Uterus (tissue), 2 donors: ENCODE measurements around the gene FEV.

Experiments used
- POLR2A ChIP-seq, 2 donors: fragments of 450-650 bp; IDR thresholded peaks; one replicate each; pipeline ENCODE4 v1.6.1; 2016; ENCODE audit warnings: antibody characterized with exemption in 2 of 2, mild to moderate bottlenecking in 1 of 2, moderate library complexity in 1 of 2
- TF ChIP-seq, protein P1 (sequence below), 4 experiments: fragments of 200-600 bp in 2 of 4; fragments of 450-650 bp in 2 of 4; sonication (generic) in 2 of 4; IDR thresholded peaks; one replicate each; pipeline ENCODE4 v1.5.1; 2016 to 2019; ENCODE audit warnings: antibody characterized with exemption in 4 of 4, mild to moderate bottlenecking in 2 of 4, moderate library complexity in 1 of 4

DNA sequence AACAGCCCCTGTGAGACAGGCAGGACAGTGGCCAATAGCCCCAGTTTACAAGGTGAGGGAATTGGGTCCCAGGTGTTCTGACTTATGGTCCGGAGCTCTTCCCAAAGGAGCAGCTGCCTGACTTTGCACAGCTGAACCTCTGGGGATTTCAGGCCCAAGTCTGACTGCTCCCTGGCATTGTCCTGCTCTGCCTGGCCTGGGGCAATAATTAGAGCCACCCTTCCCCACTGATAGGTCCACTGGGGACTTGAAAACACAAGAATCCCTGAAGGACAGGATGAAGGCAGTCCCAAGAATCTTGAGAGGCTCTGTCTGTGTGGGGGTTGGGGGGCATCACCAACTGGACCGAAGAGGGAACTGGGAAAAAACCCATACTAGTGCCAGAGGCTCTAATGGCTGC lies 3.7 kb upstream of the FEV start:
- TF ChIP-seq, protein P1, sequence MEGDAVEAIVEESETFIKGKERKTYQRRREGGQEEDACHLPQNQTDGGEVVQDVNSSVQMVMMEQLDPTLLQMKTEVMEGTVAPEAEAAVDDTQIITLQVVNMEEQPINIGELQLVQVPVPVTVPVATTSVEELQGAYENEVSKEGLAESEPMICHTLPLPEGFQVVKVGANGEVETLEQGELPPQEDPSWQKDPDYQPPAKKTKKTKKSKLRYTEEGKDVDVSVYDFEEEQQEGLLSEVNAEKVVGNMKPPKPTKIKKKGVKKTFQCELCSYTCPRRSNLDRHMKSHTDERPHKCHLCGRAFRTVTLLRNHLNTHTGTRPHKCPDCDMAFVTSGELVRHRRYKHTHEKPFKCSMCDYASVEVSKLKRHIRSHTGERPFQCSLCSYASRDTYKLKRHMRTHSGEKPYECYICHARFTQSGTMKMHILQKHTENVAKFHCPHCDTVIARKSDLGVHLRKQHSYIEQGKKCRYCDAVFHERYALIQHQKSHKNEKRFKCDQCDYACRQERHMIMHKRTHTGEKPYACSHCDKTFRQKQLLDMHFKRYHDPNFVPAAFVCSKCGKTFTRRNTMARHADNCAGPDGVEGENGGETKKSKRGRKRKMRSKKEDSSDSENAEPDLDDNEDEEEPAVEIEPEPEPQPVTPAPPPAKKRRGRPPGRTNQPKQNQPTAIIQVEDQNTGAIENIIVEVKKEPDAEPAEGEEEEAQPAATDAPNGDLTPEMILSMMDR (IDR thresholded peaks at IDR 0.05): no peak
- TF ChIP-seq POLR2A (IDR thresholded peaks at IDR 0.05): no peak
